DND-41 (cell line): ENCODE measurements around the gene LECT2.

Experiments used
- ATAC-seq: fragments of 200-7000 bp; cut with Tn5 transposase; 3 replicates; pipeline ENCODE4 v1.9.1; 2021; ENCODE audit warnings: low read depth; ENCODE audit not compliant: insufficient read depth
- DNase-seq: peaks from one replicate; pipeline ENCODE4 v3.0.0-alpha.2; 2020
- H2AFZ ChIP-seq: 2 replicates; pipeline ENCODE4 v1.6.0; 2012; ENCODE audit warnings: low read depth, low read length
- H3K27ac ChIP-seq: 2 replicates; pipeline ENCODE4 v1.5.1; 2012; ENCODE audit warnings: low read length, inconsistent platforms
- H3K27me3 ChIP-seq: fragments of 200-600 bp; sonication (generic); 2 replicates; pipeline ENCODE4 v1.6.0; 2012; ENCODE audit warnings: low read length, mild to moderate bottlenecking, inconsistent platforms; ENCODE audit not compliant: insufficient read depth, poor library complexity
- H3K36me3 ChIP-seq: 2 replicates; pipeline ENCODE4 v1.5.1; 2012; ENCODE audit warnings: low read length, inconsistent platforms; ENCODE audit not compliant: insufficient read depth
- H3K4me1 ChIP-seq: 2 replicates; pipeline ENCODE4 v1.5.1; 2012; ENCODE audit warnings: mild to moderate bottlenecking, low read length; ENCODE audit not compliant: insufficient read depth
- H3K4me2 ChIP-seq: 2 replicates; pipeline ENCODE4 v1.6.0; 2012; ENCODE audit warnings: mild to moderate bottlenecking, moderate library complexity, low read length, inconsistent platforms; ENCODE audit not compliant: insufficient read depth
- H3K4me3 ChIP-seq, 2 experiments: fragments of 200-600 bp in 1 of 2; shearing (Covaris generic) in 1 of 2; 2 replicates each; pipeline ENCODE4 v1.5.1; 2012 to 2016; ENCODE audit warnings: inconsistent platforms in 2 of 2, low read length in 2 of 2, mild to moderate bottlenecking in 2 of 2, low read depth in 1 of 2, moderate library complexity in 1 of 2
- H3K79me2 ChIP-seq: 2 replicates; pipeline ENCODE4 v1.6.0; 2012; ENCODE audit warnings: low read length, inconsistent platforms; ENCODE audit not compliant: insufficient read depth
- H3K9ac ChIP-seq: 2 replicates; pipeline ENCODE4 v1.6.0; 2012; ENCODE audit warnings: low read depth, mild to moderate bottlenecking, inconsistent platforms, low read length, moderate library complexity
- H3K9me3 ChIP-seq: 2 replicates; pipeline ENCODE4 v1.5.1; 2012; ENCODE audit warnings: low read length, moderate library complexity, mild to moderate bottlenecking, inconsistent platforms; ENCODE audit not compliant: insufficient read depth, severe bottlenecking
- H4K20me1 ChIP-seq: 2 replicates; pipeline ENCODE4 v1.6.0; 2012; ENCODE audit warnings: low read length; ENCODE audit not compliant: insufficient read depth
- EZH2 ChIP-seq: IDR thresholded peaks from 3 replicates; pipeline ENCODE4 v1.6.1; 2012; ENCODE audit warnings: borderline replicate concordance, low read depth, mild to moderate bottlenecking, moderate library complexity, low read length, inconsistent platforms; ENCODE audit not compliant: severe bottlenecking
- TF ChIP-seq, protein P1 (sequence below): IDR thresholded peaks from 2 replicates; pipeline ENCODE4 v1.5.1; 2012; ENCODE audit warnings: borderline replicate concordance, low read length, moderate library complexity, mild to moderate bottlenecking; ENCODE audit not compliant: poor library complexity, severe bottlenecking; ENCODE audit errors: extremely low read depth

LECT2 gene

DNA sequence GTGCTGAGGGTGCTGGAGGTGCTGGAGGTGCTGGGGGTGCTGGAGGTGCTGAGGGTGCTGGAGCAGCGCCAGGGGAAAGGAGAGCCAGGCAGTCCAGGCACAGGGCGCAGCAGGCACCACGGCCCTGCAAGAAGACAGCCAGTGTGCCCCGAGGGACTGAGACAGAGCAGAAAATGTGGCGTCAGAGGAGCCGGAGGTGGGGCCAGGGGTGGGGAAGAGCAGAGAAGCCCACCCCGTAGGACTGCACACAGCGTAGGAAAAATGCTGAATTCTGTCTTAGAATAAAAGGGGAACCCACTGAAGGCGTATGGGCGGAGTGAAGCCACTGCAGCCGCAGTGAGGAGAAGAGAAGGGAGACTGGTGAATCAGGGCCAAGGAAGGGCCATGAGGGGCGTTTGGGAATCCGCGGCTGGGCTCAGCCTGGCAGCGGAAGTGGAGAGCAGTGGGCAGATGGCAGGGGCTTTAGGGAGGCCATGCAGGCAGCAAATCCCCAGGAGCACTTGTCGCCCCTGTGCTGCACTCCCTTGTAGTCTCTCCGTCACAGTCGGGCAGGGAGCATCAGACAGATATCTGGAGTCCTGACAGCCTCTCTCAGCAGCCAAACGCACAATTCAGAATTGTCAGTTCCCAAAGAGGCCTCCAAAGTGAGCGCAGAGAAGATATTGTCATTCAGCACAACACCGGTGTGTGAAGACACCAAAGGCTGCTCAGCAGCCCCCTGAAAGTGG is 35.9 kb upstream of the LECT2 start:
- no peak overlapping the region for H2AFZ ChIP-seq
- no peak overlapping the region for H3K4me2 ChIP-seq
- no peak overlapping the region for H3K9ac ChIP-seq
- H3K27me3 ChIP-seq = peaks cover 3% of the 10 kb centered on the region
- no peak overlapping the region for H3K4me3 ChIP-seq
- DNase-seq (no peak), ATAC-seq (no peak)
- H3K36me3 ChIP-seq = no peaks in the 10 kb centered on the region
- H3K79me2 ChIP-seq = no peaks in the 10 kb centered on the region
- H4K20me1 ChIP-seq = no peaks in the 10 kb centered on the region
- H3K9me3 ChIP-seq = no peaks in the 10 kb centered on the region
- no peak overlapping the region for H3K27ac ChIP-seq
- TF ChIP-seq, protein P1, sequence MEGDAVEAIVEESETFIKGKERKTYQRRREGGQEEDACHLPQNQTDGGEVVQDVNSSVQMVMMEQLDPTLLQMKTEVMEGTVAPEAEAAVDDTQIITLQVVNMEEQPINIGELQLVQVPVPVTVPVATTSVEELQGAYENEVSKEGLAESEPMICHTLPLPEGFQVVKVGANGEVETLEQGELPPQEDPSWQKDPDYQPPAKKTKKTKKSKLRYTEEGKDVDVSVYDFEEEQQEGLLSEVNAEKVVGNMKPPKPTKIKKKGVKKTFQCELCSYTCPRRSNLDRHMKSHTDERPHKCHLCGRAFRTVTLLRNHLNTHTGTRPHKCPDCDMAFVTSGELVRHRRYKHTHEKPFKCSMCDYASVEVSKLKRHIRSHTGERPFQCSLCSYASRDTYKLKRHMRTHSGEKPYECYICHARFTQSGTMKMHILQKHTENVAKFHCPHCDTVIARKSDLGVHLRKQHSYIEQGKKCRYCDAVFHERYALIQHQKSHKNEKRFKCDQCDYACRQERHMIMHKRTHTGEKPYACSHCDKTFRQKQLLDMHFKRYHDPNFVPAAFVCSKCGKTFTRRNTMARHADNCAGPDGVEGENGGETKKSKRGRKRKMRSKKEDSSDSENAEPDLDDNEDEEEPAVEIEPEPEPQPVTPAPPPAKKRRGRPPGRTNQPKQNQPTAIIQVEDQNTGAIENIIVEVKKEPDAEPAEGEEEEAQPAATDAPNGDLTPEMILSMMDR = no peak
- TF ChIP-seq EZH2 = no peak
- H3K4me1 ChIP-seq = no peaks in the 10 kb centered on the region

DNA sequence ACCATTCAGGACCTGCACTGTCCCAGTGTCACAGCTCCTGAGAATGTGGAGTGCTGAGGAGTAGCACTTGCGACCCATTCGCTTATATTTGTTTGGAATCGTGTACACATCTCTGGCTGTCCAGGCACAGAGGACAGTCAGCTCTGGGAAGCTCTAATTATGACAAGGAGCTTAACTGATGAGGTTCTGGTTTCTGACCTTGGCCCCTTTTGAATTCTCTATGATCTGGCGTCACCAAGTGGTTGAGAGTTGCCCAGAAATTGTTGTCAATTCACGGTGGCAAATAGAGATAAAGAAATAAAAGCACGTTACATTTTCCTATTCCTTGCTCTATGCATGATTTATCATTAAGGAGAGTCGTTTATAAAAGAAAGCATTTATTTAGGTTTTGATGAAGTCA is 34.9 kb upstream of the LECT2 start:
- Histone ChIP-seq H3K36me3 (no peaks in the 10 kb centered on the region), H3K79me2 (no peaks in the 10 kb centered on the region), H3K27me3 (peaks cover 3% of the 10 kb centered on the region), H3K4me1 (no peaks in the 10 kb centered on the region), H3K9ac (no peak overlapping the region), H4K20me1 (no peaks in the 10 kb centered on the region), H3K4me2 (no peak overlapping the region), H2AFZ (no peak overlapping the region), H3K9me3 (no peaks in the 10 kb centered on the region), H3K27ac (no peak overlapping the region), H3K4me3 (no peak overlapping the region)
- ATAC-seq (no peak), DNase-seq (no peak)
- TF ChIP-seq, protein P1 = no peak
- no peak for TF ChIP-seq EZH2

DNA sequence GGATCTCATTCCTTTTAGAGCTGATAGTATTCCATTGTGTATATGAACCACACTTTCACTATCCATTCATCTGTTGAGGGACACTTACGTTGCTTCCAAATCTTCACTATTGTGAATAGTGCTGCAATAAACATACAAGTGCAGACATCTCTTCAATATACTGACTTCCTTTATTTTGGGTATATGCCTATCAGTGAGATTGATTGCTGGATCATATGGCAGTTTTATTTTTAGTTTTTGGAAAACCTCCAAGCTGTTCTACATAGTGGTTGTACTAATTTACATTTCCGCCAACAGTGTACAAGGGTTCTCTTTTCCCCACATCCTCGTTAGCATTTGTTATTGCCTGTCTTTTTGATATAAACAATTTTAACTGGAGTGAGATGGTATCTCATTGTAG is 33.8 kb upstream of the LECT2 start:
- H3K4me2 ChIP-seq = no peak overlapping the region
- no peaks in the 10 kb centered on the region for H3K36me3 ChIP-seq
- DNase-seq (no peak), ATAC-seq (no peak)
- no peak overlapping the region for H2AFZ ChIP-seq
- H3K4me1 ChIP-seq = no peaks in the 10 kb centered on the region
- H3K4me3 ChIP-seq = no peak overlapping the region
- H3K27me3 ChIP-seq = peaks cover 3% of the 10 kb centered on the region
- H3K9me3 ChIP-seq = no peaks in the 10 kb centered on the region
- H3K9ac ChIP-seq = no peak overlapping the region
- no peaks in the 10 kb centered on the region for H4K20me1 ChIP-seq
- no peak overlapping the region for H3K27ac ChIP-seq
- TF ChIP-seq, protein P1 = no peak
- no peak for TF ChIP-seq EZH2
- no peaks in the 10 kb centered on the region for H3K79me2 ChIP-seq
